ENCODE measurements around the gene ERC2.

The ERC2 gene

GRCh38 chr3:56351537-56351936 lies 116.7 kb downstream of the ERC2 start:
- no peaks in the 10 kb centered on the region for H3K4me1 ChIP-seq
- H3K9me3 ChIP-seq = no peaks in the 10 kb centered on the region
- no peaks in the 10 kb centered on the region for H3K36me3 ChIP-seq
- H3K4me3 ChIP-seq (ENCODE audit: low read depth, low read length) = no peak overlapping the region
- DNase-seq = no peak
- TF ChIP-seq CTCF (IDR thresholded peaks at IDR 0.05; ENCODE audit: low read depth, low read length) = no peak
- no peaks in the 10 kb centered on the region for H3K27me3 ChIP-seq

GRCh38 chr3:56347219-56347871 lies 120.9 kb downstream of the ERC2 start:
- DNase-seq = peak; percentile 37
- Histone ChIP-seq H3K4me1 (no peaks in the 10 kb centered on the region), H3K36me3 (no peaks in the 10 kb centered on the region), H3K27me3 (no peaks in the 10 kb centered on the region), H3K9me3 (no peaks in the 10 kb centered on the region), H3K4me3 (ENCODE audit: low read depth, low read length) (no peak overlapping the region)
- peak; percentile 46 for TF ChIP-seq CTCF (IDR thresholded peaks at IDR 0.05; ENCODE audit: low read depth, low read length)

- TF ChIP-seq CTCF (IDR thresholded peaks at IDR 0.05; ENCODE audit: low read depth, low read length) = no peak
- H3K27me3 ChIP-seq = no peaks in the 10 kb centered on the region
- no peaks in the 10 kb centered on the region for H3K4me1 ChIP-seq
- no peak for DNase-seq
- H3K9me3 ChIP-seq = no peaks in the 10 kb centered on the region
- no peak overlapping the region for H3K4me3 ChIP-seq (ENCODE audit: low read depth, low read length)
- no peaks in the 10 kb centered on the region for H3K36me3 ChIP-seq
Measured at GRCh38 chr3:56342475-56342874, 125.8 kb downstream of the ERC2 start.

GRCh38 chr3:56339671-56340070 lies 128.6 kb downstream of the ERC2 start:
- peak; percentile 30 for DNase-seq
- Histone ChIP-seq H3K9me3 (no peaks in the 10 kb centered on the region), H3K4me3 (ENCODE audit: low read depth, low read length) (no peak overlapping the region), H3K27me3 (no peaks in the 10 kb centered on the region; the same call in 1 of the 2 replicates), H3K4me1 (no peaks in the 10 kb centered on the region), H3K36me3 (no peaks in the 10 kb centered on the region)
- TF ChIP-seq CTCF (IDR thresholded peaks at IDR 0.05; ENCODE audit: low read depth, low read length) = no peak

- no peak for TF ChIP-seq CTCF (IDR thresholded peaks at IDR 0.05; ENCODE audit: low read depth, low read length)
- Histone ChIP-seq H3K9me3 (no peaks in the 10 kb centered on the region), H3K4me3 (ENCODE audit: low read depth, low read length) (no peak overlapping the region), H3K36me3 (no peaks in the 10 kb centered on the region), H3K4me1 (no peaks in the 10 kb centered on the region), H3K27me3 (no peaks in the 10 kb centered on the region; the same call in 1 of the 2 replicates)
- DNase-seq = no peak
Measured at GRCh38 chr3:56339244-56339643, 129.0 kb downstream of the ERC2 start.

GRCh38 chr3:56336023-56336422 lies 132.2 kb downstream of the ERC2 start:
- no peak for TF ChIP-seq CTCF (IDR thresholded peaks at IDR 0.05; ENCODE audit: low read depth, low read length)
- H3K9me3 ChIP-seq = no peaks in the 10 kb centered on the region
- H3K4me1 ChIP-seq = no peaks in the 10 kb centered on the region
- H3K36me3 ChIP-seq = no peaks in the 10 kb centered on the region
- no peak overlapping the region for H3K4me3 ChIP-seq (ENCODE audit: low read depth, low read length)
- no peaks in the 10 kb centered on the region; the same call in 1 of the 2 replicates for H3K27me3 ChIP-seq
- DNase-seq = no peak
